Neuronal stem cell (in vitro differentiated cells): ENCODE measurements around the gene TGM2.

Experiments used
- DNase-seq: peaks from one replicate; pipeline ENCODE4 v3.0.0-alpha.2; 2013; ENCODE audit warnings: low spot score
- H2AFZ ChIP-seq: one replicate; pipeline ENCODE4 v1.6.1; 2013; ENCODE audit warnings: mild to moderate bottlenecking, low read length, inconsistent platforms
- H2AK5ac ChIP-seq: 2 replicates; pipeline ENCODE4 v1.6.1; 2013; ENCODE audit warnings: low read depth, mild to moderate bottlenecking, inconsistent platforms, low read length, moderate library complexity, mixed read lengths
- H2BK120ac ChIP-seq: 2 replicates; pipeline ENCODE4 v1.6.1; 2013; ENCODE audit warnings: low read depth, mild to moderate bottlenecking, inconsistent platforms, low read length, moderate library complexity, mixed read lengths
- H2BK12ac ChIP-seq: one replicate; pipeline ENCODE4 v1.6.1; 2013; ENCODE audit warnings: low read length, inconsistent platforms
- H2BK15ac ChIP-seq: 2 replicates; pipeline ENCODE4 v1.6.1; 2013; ENCODE audit warnings: mild to moderate bottlenecking, low read length, inconsistent platforms, mixed read lengths
- H2BK5ac ChIP-seq: one replicate; pipeline ENCODE4 v1.6.1; 2013; ENCODE audit warnings: inconsistent platforms, mild to moderate bottlenecking, low read length, moderate library complexity
- H3K14ac ChIP-seq: one replicate; pipeline ENCODE4 v1.6.1; 2013; ENCODE audit warnings: low read length, inconsistent platforms
- H3K18ac ChIP-seq: 2 replicates; pipeline ENCODE4 v1.6.1; 2013; ENCODE audit warnings: low read length, inconsistent platforms
- H3K23ac ChIP-seq: 2 replicates; pipeline ENCODE4 v1.6.1; 2013; ENCODE audit warnings: low read depth, mild to moderate bottlenecking, mixed read lengths, low read length, inconsistent platforms; ENCODE audit not compliant: poor library complexity
- H3K27ac ChIP-seq: replicated peaks from 3 replicates; pipeline ENCODE4 v1.5.1; 2013; ENCODE audit warnings: low read length, inconsistent platforms
- H3K27me3 ChIP-seq, 3 experiments: 2 replicates each; pipeline ENCODE4 v1.6.1; 2013; ENCODE audit warnings: low read length in 3 of 3, mild to moderate bottlenecking in 2 of 3, inconsistent platforms in 1 of 3, low read depth in 1 of 3, mixed read lengths in 1 of 3, moderate library complexity in 1 of 3; ENCODE audit not compliant: control insufficient read depth in 3 of 3, insufficient read depth in 3 of 3
- H3K36me3 ChIP-seq, 2 donors: replicated peaks in 1 of 2; 2 replicates each; pipeline ENCODE4 v1.6.1; 2013; ENCODE audit warnings: low read length in 2 of 2; ENCODE audit not compliant: control insufficient read depth in 2 of 2, insufficient read depth in 2 of 2
- H3K4ac ChIP-seq: 2 replicates; pipeline ENCODE4 v1.6.1; 2013; ENCODE audit warnings: inconsistent platforms, mild to moderate bottlenecking, low read length, moderate library complexity
- H3K4me1 ChIP-seq, 2 donors: 1 replicate in 1 of 2; 2 replicates in 1 of 2; pipeline ENCODE4 v1.6.1; 2013; ENCODE audit warnings: low read length in 2 of 2, low read depth in 1 of 2; ENCODE audit not compliant: control insufficient read depth in 2 of 2, insufficient read depth in 1 of 2
- H3K4me2 ChIP-seq: one replicate; pipeline ENCODE4 v1.6.1; 2013; ENCODE audit warnings: mild to moderate bottlenecking, low read length, inconsistent platforms; ENCODE audit not compliant: insufficient read depth, poor library complexity, severe bottlenecking
- H3K4me3 ChIP-seq, 2 donors: 2 replicates each; pipeline ENCODE4 v1.5.1; 2013; ENCODE audit warnings: low read length in 2 of 2, mild to moderate bottlenecking in 2 of 2, inconsistent platforms in 1 of 2, moderate library complexity in 1 of 2
- H3K79me1 ChIP-seq: one replicate; pipeline ENCODE4 v1.6.1; 2013; ENCODE audit warnings: low read depth, mild to moderate bottlenecking, inconsistent platforms, low read length, moderate library complexity
- H3K9ac ChIP-seq: one replicate; pipeline ENCODE4 v1.6.1; 2013; ENCODE audit warnings: mild to moderate bottlenecking, low read depth, low read length, inconsistent platforms; ENCODE audit not compliant: poor library complexity
- H3K9me3 ChIP-seq, 2 donors: replicated peaks in 1 of 2; 2 replicates each; pipeline versions ENCODE3 to v1.6.1; 2013; ENCODE audit warnings: low read length in 2 of 2, mild to moderate bottlenecking in 2 of 2, inconsistent platforms in 1 of 2, low read depth in 1 of 2, mixed read lengths in 1 of 2, moderate library complexity in 1 of 2; ENCODE audit not compliant: control insufficient read depth in 2 of 2, insufficient read depth in 1 of 2
- H4K8ac ChIP-seq: one replicate; pipeline ENCODE4 v1.6.1; 2013; ENCODE audit warnings: low read depth, mild to moderate bottlenecking, inconsistent platforms, low read length, moderate library complexity
- H4K91ac ChIP-seq: one replicate; pipeline ENCODE4 v1.6.1; 2013; ENCODE audit warnings: low read length, low read depth, mild to moderate bottlenecking, inconsistent platforms; ENCODE audit not compliant: poor library complexity
- WGBS, 2 donors: extraction: QIAGEN DNeasy Blood & Tissue Kit; methylation state at CpG; one replicate each; pipeline ENCODE4 v1.1.7; 2013; ENCODE audit warnings: missing lambda C conversion rate in 2 of 2, mixed read lengths in 1 of 2; ENCODE audit not compliant: insufficient read length in 2 of 2, insufficient replicate concordance in 1 of 2; ENCODE audit errors: extremely low coverage in 2 of 2; 5-methylcytosine and 5-hydroxymethylcytosine counted together

Gene TGM2

DNA sequence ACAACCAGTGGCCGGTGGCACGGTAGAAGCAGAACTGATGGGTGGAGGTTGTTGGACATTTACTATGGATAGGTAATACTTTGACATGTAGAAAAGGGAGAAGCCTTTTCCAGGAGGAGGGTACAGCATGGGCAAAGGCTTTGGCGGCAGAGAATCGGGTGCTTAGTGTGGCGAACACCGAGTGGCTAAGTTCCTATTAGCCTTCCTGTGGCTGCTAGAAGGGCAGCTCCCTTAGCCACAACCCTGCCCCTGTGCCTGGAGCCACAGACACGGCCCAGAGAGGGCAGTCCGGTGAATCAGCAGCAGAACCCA, 37.9 kb upstream of the TGM2 start:
- no peak overlapping the region for H3K14ac ChIP-seq
- H3K27ac ChIP-seq: no peak overlapping the region
- no peak overlapping the region for H2BK12ac ChIP-seq
- H3K23ac ChIP-seq: no peak overlapping the region
- H3K27me3 ChIP-seq: no peaks in the 10 kb centered on the region
- peaks cover 0 to 8% of the 10 kb centered on the region in 2 donors for H3K4me1 ChIP-seq
- H2AK5ac ChIP-seq: no peak overlapping the region
- H2BK5ac ChIP-seq: no peak overlapping the region
- H3K4me3 ChIP-seq: no peak overlapping the region
- H2AFZ ChIP-seq: no peak overlapping the region
- H4K91ac ChIP-seq: no peak overlapping the region
- WGBS, 2 donors: no CpG with 5 or more reads among the region's 8 CpGs
- H3K4ac ChIP-seq: no peak overlapping the region
- no peak for DNase-seq
- H3K36me3 ChIP-seq: no peaks in the 10 kb centered on the region
- H3K9me3 ChIP-seq: no peaks in the 10 kb centered on the region
- no peaks in the 10 kb centered on the region for H3K79me1 ChIP-seq
- H3K9ac ChIP-seq: no peak overlapping the region
- no peak overlapping the region for H3K18ac ChIP-seq
- H3K4me2 ChIP-seq: no peak overlapping the region
- H2BK15ac ChIP-seq: no peak overlapping the region
- no peak overlapping the region for H2BK120ac ChIP-seq
- H4K8ac ChIP-seq: no peak overlapping the region

- no peak overlapping the region for H2AFZ ChIP-seq
- no peak overlapping the region for H2AK5ac ChIP-seq
- no peak overlapping the region for H2BK120ac ChIP-seq
- H3K23ac ChIP-seq: no peak overlapping the region
- no peak overlapping the region for H2BK5ac ChIP-seq
- DNase-seq: no peak
- H2BK12ac ChIP-seq: no peak overlapping the region
- no peak overlapping the region for H3K4me2 ChIP-seq
- peaks cover 0 to 8% of the 10 kb centered on the region in 2 donors for H3K4me1 ChIP-seq
- H3K18ac ChIP-seq: no peak overlapping the region
- no peaks in the 10 kb centered on the region for H3K27me3 ChIP-seq
- H4K91ac ChIP-seq: no peak overlapping the region
- H4K8ac ChIP-seq: no peak overlapping the region
- H3K36me3 ChIP-seq: no peaks in the 10 kb centered on the region
- H3K14ac ChIP-seq: no peak overlapping the region
- no peak overlapping the region for H3K9ac ChIP-seq
- H3K4me3 ChIP-seq: no peak overlapping the region
- no peak overlapping the region for H3K27ac ChIP-seq
- H3K9me3 ChIP-seq: no peaks in the 10 kb centered on the region
- H3K4ac ChIP-seq: no peak overlapping the region
- H3K79me1 ChIP-seq: no peaks in the 10 kb centered on the region
- no CpG with 5 or more reads among the region's 12 CpGs for WGBS, 2 donors
- no peak overlapping the region for H2BK15ac ChIP-seq
These were observed 37.3 kb upstream of the TGM2 start for GRCh38 chr20:38202153-38202981.

DNA sequence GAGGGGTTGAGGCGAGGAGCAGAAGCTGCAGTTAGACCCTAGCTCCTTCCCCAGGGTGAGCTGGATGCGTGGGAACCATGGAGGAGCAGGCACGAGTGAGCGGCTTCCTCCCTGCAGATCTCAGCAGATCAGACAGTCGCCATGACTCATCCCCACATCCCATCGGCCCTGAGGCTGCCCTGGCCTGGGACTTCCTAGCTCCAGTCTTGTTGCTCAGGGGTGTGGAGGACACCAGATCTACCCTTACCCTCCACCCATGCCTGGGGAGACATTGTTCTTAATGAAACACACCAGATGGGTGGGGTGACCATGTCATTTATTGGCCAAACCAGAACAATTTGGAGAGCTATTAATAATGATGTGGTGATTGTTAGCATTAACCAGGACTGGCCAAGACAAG, 36.3 kb upstream of the TGM2 start:
- Histone ChIP-seq H3K4ac (no peak overlapping the region), H3K79me1 (no peaks in the 10 kb centered on the region), H3K4me2 (no peak overlapping the region)

DNA sequence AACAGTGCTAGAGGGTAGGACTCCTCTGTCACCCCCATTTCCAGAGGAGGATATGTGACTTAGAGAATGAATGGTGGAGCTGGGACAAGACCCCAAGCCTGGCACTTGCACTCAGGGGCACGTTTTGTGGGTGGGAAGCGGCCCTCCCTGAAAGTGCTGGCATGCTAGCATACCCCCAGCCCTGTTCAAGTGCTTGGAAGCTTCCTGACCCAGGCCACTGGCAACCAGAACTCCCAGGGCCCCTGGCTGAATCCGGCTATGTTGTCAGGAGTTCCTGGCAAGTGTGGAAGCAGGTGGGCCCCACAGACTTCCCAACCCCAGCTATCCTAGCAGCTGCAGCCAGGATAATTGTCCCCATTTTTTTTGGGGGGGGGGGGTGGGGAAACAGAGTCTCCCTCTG, 35.6 kb upstream of the TGM2 start:
- no peak overlapping the region for H3K9ac ChIP-seq
- peaks cover 0 to 8% of the 10 kb centered on the region in 2 donors for H3K4me1 ChIP-seq
- no peak overlapping the region for H3K14ac ChIP-seq
- H2BK12ac ChIP-seq: no peak overlapping the region
- no peak overlapping the region for H2AFZ ChIP-seq
- no peak overlapping the region for H4K91ac ChIP-seq
- H3K4me3 ChIP-seq: no peak overlapping the region
- H2BK15ac ChIP-seq: no peak overlapping the region
- no peaks in the 10 kb centered on the region for H3K79me1 ChIP-seq
- H2BK120ac ChIP-seq: no peak overlapping the region
- H3K9me3 ChIP-seq: no peaks in the 10 kb centered on the region
- H2BK5ac ChIP-seq: no peak overlapping the region
- no peaks in the 10 kb centered on the region for H3K27me3 ChIP-seq
- H3K4ac ChIP-seq: no peak overlapping the region
- no peak overlapping the region for H3K18ac ChIP-seq
- H4K8ac ChIP-seq: no peak overlapping the region
- no peak overlapping the region for H3K23ac ChIP-seq
- H3K27ac ChIP-seq: no peak overlapping the region
- no peak for DNase-seq
- H2AK5ac ChIP-seq: peak overlapping the region; percentile 30
- H3K4me2 ChIP-seq: no peak overlapping the region
- H3K36me3 ChIP-seq: no peaks in the 10 kb centered on the region
- no CpG with 5 or more reads among the region's 3 CpGs for WGBS, 2 donors

More for the DNA sequence above, 36.3 kb upstream of the TGM2 start:
- no CpG with 5 or more reads among the region's 6 CpGs for WGBS, 2 donors
- Histone ChIP-seq H2BK5ac (no peak overlapping the region), H3K9ac (no peak overlapping the region), H3K27ac (no peak overlapping the region), H3K14ac (no peak overlapping the region), H3K23ac (no peak overlapping the region), H4K8ac (no peak overlapping the region), H2BK120ac (no peak overlapping the region), H2AFZ (no peak overlapping the region), H3K36me3 (no peaks in the 10 kb centered on the region), H3K9me3 (no peaks in the 10 kb centered on the region), H4K91ac (peak overlapping the region; percentile 77), H3K4me1 (peaks cover 0 to 8% of the 10 kb centered on the region in 2 donors), H3K18ac (peak overlapping the region; percentile 44), H3K27me3 (no peaks in the 10 kb centered on the region), H2AK5ac (peak overlapping the region; percentile 73), H3K4me3 (peak overlapping the region in 1 of 2 donors; percentile 63), H2BK15ac (peak overlapping the region; percentile 30), H2BK12ac (no peak overlapping the region)
- no peak for DNase-seq
